ENCODE measurements around the gene RNU6-8.

Gene RNU6-8

GRCh38 chr14:32202998-32203882 is at the start of gene RNU6-8:
TSS of gene RNU6-8 (minus strand) at chr14:32203269.
- ChIA-PET POLR2A (ENCODE audit: low non-redundant PET) (interaction anchor here (1.0 kb wide), 1 partner anchor 127 kb away, joined by 3 read pairs; the partner anchor contains the start of gene ARHGAP5), CTCF (interaction anchor here (0.5 to 0.6 kb wide), 2 partner anchors 475 to 632 kb away, joined by 3 to 6 read pairs; no protein-coding TSS in a partner anchor)
- TF ChIP-seq CTCF (conservative IDR thresholded peaks at IDR 0.05; ENCODE audit: low read depth) = no peak
- peak; percentile 83 for DNase-seq (ENCODE audit: low spot score)
- H3K27ac ChIP-seq = peak within 1 kb of the TSS; percentile 88

GRCh38 chr14:32252030-32252670 is 49.1 kb upstream of the RNU6-8 start:
- no peak overlapping the region for H3K27ac ChIP-seq
- ChIA-PET CTCF (interaction anchor here (1.1 to 1.3 kb wide), 2 partner anchors 11 to 742 kb away, joined by 3 read pairs; no protein-coding TSS in a partner anchor), POLR2A (ENCODE audit: low non-redundant PET) (no interaction called here)
- DNase-seq (ENCODE audit: low spot score) = peak; percentile 61
- TF ChIP-seq CTCF (conservative IDR thresholded peaks at IDR 0.05; ENCODE audit: low read depth) = peak; percentile 64

GRCh38 chr14:32251530-32251929 is 48.5 kb upstream of the RNU6-8 start:
- ChIA-PET POLR2A (ENCODE audit: low non-redundant PET) (no interaction called here), CTCF (interaction anchor here (1.3 kb wide), 1 partner anchor 10 kb away, joined by 3 read pairs; no protein-coding TSS in a partner anchor)
- no peak overlapping the region for H3K27ac ChIP-seq
- TF ChIP-seq CTCF (conservative IDR thresholded peaks at IDR 0.05; ENCODE audit: low read depth) = no peak
- no peak for DNase-seq (ENCODE audit: low spot score)

GRCh38 chr14:32250681-32251080 is 47.6 kb upstream of the RNU6-8 start:
- DNase-seq (ENCODE audit: low spot score) = no peak
- H3K27ac ChIP-seq = no peak overlapping the region
- TF ChIP-seq CTCF (conservative IDR thresholded peaks at IDR 0.05; ENCODE audit: low read depth) = no peak
- ChIA-PET POLR2A (ENCODE audit: low non-redundant PET) (no interaction called here), CTCF (interaction anchor here (0.9 kb wide), 1 partner anchor 177 kb away, joined by 3 read pairs; no protein-coding TSS in a partner anchor)

- H3K27ac ChIP-seq = no peak overlapping the region
- CTCF ChIA-PET = no interaction called here
- DNase-seq (ENCODE audit: low spot score) = no peak
- POLR2A ChIA-PET (ENCODE audit: low non-redundant PET) = no interaction called here
- TF ChIP-seq CTCF (conservative IDR thresholded peaks at IDR 0.05; ENCODE audit: low read depth) = no peak
These were observed 46.7 kb upstream of the RNU6-8 start for GRCh38 chr14:32249780-32250179.

GRCh38 chr14:32249371-32249770 is 46.3 kb upstream of the RNU6-8 start:
- DNase-seq (ENCODE audit: low spot score) = no peak
- no peak overlapping the region for H3K27ac ChIP-seq
- ChIA-PET POLR2A (ENCODE audit: low non-redundant PET) (no interaction called here), CTCF (no interaction called here)
- no peak for TF ChIP-seq CTCF (conservative IDR thresholded peaks at IDR 0.05; ENCODE audit: low read depth)

Data from RWPE1 (cell line).